B cell (primary cell): ENCODE results near the gene HUS1B.

Source experiments
- EZH2 ChIP-seq: IDR thresholded peaks from 2 replicates; pipeline ENCODE4 v1.6.1; 2012; ENCODE audit warnings: borderline replicate concordance, low read depth, mild to moderate bottlenecking, moderate library complexity, low read length; ENCODE audit not compliant: insufficient read depth, poor library complexity, severe bottlenecking
- TF ChIP-seq, protein P1 (sequence below): fragments of 200-600 bp; IDR thresholded peaks from one replicate; pipeline ENCODE4 v1.8.0; 2022; ENCODE audit warnings: antibody characterized with exemption, mild to moderate bottlenecking

DNA sequence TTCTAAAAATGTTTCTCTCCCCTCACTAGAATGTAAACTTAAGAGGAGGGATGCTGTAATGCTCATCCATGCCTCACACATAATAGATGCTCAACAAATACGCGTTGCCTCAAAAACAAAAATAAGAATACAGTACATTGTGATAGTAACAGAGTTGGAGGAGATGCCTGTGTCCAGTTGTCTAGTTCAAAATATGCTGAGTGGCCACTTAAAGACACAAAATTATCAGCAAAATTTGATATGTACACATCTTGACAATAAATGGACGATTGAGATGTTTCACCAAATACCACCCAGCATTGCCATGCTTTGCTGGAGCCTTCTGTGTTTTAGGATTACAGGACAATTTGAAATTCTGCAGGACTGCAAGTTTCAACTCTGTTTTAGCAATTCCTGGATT, 43.6 kb upstream of the HUS1B start:
- TF ChIP-seq, protein P1, sequence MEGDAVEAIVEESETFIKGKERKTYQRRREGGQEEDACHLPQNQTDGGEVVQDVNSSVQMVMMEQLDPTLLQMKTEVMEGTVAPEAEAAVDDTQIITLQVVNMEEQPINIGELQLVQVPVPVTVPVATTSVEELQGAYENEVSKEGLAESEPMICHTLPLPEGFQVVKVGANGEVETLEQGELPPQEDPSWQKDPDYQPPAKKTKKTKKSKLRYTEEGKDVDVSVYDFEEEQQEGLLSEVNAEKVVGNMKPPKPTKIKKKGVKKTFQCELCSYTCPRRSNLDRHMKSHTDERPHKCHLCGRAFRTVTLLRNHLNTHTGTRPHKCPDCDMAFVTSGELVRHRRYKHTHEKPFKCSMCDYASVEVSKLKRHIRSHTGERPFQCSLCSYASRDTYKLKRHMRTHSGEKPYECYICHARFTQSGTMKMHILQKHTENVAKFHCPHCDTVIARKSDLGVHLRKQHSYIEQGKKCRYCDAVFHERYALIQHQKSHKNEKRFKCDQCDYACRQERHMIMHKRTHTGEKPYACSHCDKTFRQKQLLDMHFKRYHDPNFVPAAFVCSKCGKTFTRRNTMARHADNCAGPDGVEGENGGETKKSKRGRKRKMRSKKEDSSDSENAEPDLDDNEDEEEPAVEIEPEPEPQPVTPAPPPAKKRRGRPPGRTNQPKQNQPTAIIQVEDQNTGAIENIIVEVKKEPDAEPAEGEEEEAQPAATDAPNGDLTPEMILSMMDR: no peak
- TF ChIP-seq EZH2: no peak
